ACC112 (cell line): ENCODE results near the gene PIK3R4.

Source experiments
- H2AFZ ChIP-seq: fragments of 200-600 bp; sonication (generic); one replicate; pipeline ENCODE4 v1.6.0; 2017; ENCODE audit warnings: antibody characterized with exemption, low read length; ENCODE audit not compliant: unreplicated experiment
- H3K27ac ChIP-seq: fragments of 200-600 bp; sonication (generic); 2 replicates; pipeline ENCODE4 v1.5.1; 2014; ENCODE audit warnings: low read depth, mild to moderate bottlenecking, antibody characterized with exemption, low read length, moderate library complexity
- H3K27me3 ChIP-seq: fragments of 200-600 bp; sonication (generic); 2 replicates; pipeline ENCODE4 v1.6.1; 2014; ENCODE audit warnings: mild to moderate bottlenecking, antibody characterized with exemption, low read length, moderate library complexity, mixed read lengths; ENCODE audit not compliant: insufficient read depth
- H3K36me3 ChIP-seq: fragments of 200-600 bp; sonication (generic); 2 replicates; pipeline ENCODE4 v1.6.1; 2016; ENCODE audit warnings: mild to moderate bottlenecking, antibody characterized with exemption, low read length, moderate library complexity, mixed read lengths; ENCODE audit not compliant: insufficient read depth
- H3K4me1 ChIP-seq: fragments of 200-600 bp; sonication (generic); one replicate; pipeline ENCODE4 v1.6.1; 2016; ENCODE audit warnings: low read length, mixed read lengths; ENCODE audit not compliant: insufficient read depth, unreplicated experiment, control insufficient read depth
- H3K4me3 ChIP-seq: fragments of 200-600 bp; sonication (generic); 2 replicates; pipeline ENCODE4 v1.5.1; 2014; ENCODE audit warnings: mild to moderate bottlenecking, low read depth, low read length
- H3K79me2 ChIP-seq: fragments of 200-600 bp; sonication (generic); one replicate; pipeline ENCODE4 v1.6.0; 2016; ENCODE audit warnings: low read length; ENCODE audit not compliant: control insufficient read depth, unreplicated experiment, insufficient read depth

PIK3R4 gene

GRCh38 chr3:130741946-130742610, 4.6 kb downstream of the PIK3R4 start:
- peaks cover 43% of the 10 kb centered on the region for H3K4me1 ChIP-seq

DNA sequence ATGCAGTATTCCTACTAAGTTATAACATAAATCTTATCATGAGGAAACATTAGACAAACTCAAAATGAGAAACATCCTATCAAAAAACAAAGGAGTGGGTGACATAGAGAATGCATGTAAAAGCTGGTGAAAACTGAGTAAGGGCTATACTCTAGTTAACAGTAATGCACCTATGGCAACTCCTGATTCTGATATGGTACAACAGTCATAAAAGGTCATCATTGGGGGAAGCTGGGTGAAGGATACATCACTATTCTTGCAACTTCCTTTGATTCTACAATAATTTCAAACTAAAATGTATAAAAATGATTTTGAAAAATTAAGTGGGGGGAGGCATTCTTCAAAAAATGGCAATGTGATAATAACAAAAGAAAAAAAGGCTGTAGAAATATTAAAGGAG, 6.8 kb downstream of the PIK3R4 start:
- H3K27me3 ChIP-seq: no peaks in the 10 kb centered on the region
- H3K27ac ChIP-seq: no peak overlapping the region
- peaks cover 66% of the 10 kb centered on the region for H3K79me2 ChIP-seq
- H3K4me1 ChIP-seq: peaks cover 32% of the 10 kb centered on the region
- peaks cover 30% of the 10 kb centered on the region for H3K36me3 ChIP-seq
- H2AFZ ChIP-seq: no peak overlapping the region
- H3K4me3 ChIP-seq: no peak overlapping the region

More at GRCh38 chr3:130741946-130742610, 4.6 kb downstream of the PIK3R4 start:
- no peaks in the 10 kb centered on the region for H3K27me3 ChIP-seq
- peaks cover 74% of the 10 kb centered on the region for H3K79me2 ChIP-seq
- H3K4me3 ChIP-seq: 0 out of 2 replicates have a peak overlapping the region, but pooled peaks have one; percentile 12
- H3K27ac ChIP-seq: no peak overlapping the region
- H3K36me3 ChIP-seq: peaks cover 30% of the 10 kb centered on the region
- H2AFZ ChIP-seq: no peak overlapping the region

DNA sequence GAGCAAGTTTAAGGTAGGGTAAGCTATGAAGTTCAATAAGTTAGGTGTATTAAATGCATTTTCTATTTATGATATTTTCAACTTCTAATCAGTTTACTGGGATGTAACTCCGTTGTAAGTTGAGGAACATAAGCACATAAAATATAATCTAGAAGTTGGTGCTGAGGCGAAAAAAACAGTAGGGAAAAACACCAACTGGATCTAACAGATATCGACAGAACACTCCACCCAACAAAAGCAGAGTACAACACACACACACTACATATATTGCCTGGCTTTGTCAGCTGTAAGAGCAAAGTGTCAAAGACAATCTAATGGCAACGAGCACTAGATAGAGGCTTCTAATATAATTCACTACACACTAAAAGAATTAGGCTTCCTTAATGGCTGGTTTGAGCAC, 8.4 kb downstream of the PIK3R4 start:
- no peaks in the 10 kb centered on the region for H3K27me3 ChIP-seq
- peaks cover 23% of the 10 kb centered on the region for H3K36me3 ChIP-seq
- H3K4me3 ChIP-seq: 0 out of 2 replicates have a peak overlapping the region, but pooled peaks have one; percentile 41
- H3K4me1 ChIP-seq: peaks cover 18% of the 10 kb centered on the region
- H3K79me2 ChIP-seq: peaks cover 51% of the 10 kb centered on the region
- no peak overlapping the region for H2AFZ ChIP-seq
- H3K27ac ChIP-seq: peak overlapping the region; percentile 13

DNA sequence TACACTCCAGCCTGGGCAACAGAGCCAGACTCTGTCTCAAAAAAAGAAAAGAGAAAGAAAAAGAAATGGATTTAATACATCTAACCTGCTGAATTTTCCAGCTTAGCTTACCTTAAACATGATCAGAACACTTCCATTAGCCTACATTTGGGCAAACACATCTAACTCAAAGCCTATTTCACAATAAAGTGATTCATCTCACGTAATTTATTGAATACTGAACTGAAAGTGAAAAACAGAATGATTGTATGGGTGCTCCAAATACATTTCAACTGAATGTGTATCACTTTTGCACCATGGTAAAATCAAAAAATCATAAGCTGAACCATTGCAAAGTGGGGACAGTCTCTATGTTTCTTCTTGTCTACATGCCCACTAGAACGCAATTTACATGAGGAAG, 9.0 kb downstream of the PIK3R4 start:
- H3K4me1 ChIP-seq: peaks cover 13% of the 10 kb centered on the region
- no peaks in the 10 kb centered on the region for H3K27me3 ChIP-seq
- 0 out of 2 replicates have a peak overlapping the region, but pooled peaks have one; percentile 41 for H3K4me3 ChIP-seq
- peaks cover 24% of the 10 kb centered on the region for H3K36me3 ChIP-seq
- H3K27ac ChIP-seq: peak overlapping the region; percentile 13
- peaks cover 45% of the 10 kb centered on the region for H3K79me2 ChIP-seq
- no peak overlapping the region for H2AFZ ChIP-seq

GRCh38 chr3:130733236-130733875, 13.3 kb downstream of the PIK3R4 start:
- H3K27ac ChIP-seq: no peak overlapping the region
- H3K4me3 ChIP-seq: no peak overlapping the region
- no peaks in the 10 kb centered on the region for H3K27me3 ChIP-seq
- peaks cover 4% of the 10 kb centered on the region for H3K4me1 ChIP-seq
- H3K36me3 ChIP-seq: peaks cover 15% of the 10 kb centered on the region
- peaks cover 14% of the 10 kb centered on the region for H3K79me2 ChIP-seq
- H2AFZ ChIP-seq: no peak overlapping the region

DNA sequence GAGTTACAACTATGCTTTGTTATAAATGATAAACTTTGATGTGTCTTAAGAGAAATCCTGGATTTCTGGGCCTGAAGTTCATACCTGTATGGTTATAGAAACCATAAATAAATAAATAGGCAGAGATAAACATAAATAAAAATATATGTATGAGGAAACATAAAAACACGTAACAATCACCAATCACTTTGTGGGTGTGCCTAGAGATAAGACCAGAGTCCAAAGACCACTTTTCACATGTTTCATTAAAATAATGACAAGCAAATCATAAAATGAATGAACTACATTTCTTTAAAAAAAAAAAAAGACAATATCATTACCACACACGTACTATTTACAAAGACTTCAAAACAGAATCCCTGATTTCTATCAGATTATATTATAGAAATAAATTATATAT, 14.1 kb downstream of the PIK3R4 start:
- peaks cover 15% of the 10 kb centered on the region for H3K36me3 ChIP-seq
- H3K27me3 ChIP-seq: no peaks in the 10 kb centered on the region

GRCh38 chr3:130731817-130732216, 14.8 kb downstream of the PIK3R4 start:
- Histone ChIP-seq H2AFZ (no peak overlapping the region), H3K27me3 (no peaks in the 10 kb centered on the region), H3K79me2 (peaks cover 7% of the 10 kb centered on the region), H3K27ac (no peak overlapping the region), H3K4me1 (no peaks in the 10 kb centered on the region), H3K4me3 (no peak overlapping the region), H3K36me3 (peaks cover 15% of the 10 kb centered on the region)

More for the DNA sequence above, 14.1 kb downstream of the PIK3R4 start:
- Histone ChIP-seq H3K4me1 (no peaks in the 10 kb centered on the region), H3K4me3 (no peak overlapping the region), H3K27ac (no peak overlapping the region), H2AFZ (no peak overlapping the region), H3K79me2 (peaks cover 11% of the 10 kb centered on the region)

- H3K36me3 ChIP-seq: peaks cover 15% of the 10 kb centered on the region
- peaks cover 6% of the 10 kb centered on the region for H3K4me1 ChIP-seq
- H2AFZ ChIP-seq: no peak overlapping the region
- no peak overlapping the region for H3K27ac ChIP-seq
- H3K4me3 ChIP-seq: no peak overlapping the region
- no peaks in the 10 kb centered on the region for H3K27me3 ChIP-seq
- no peaks in the 10 kb centered on the region for H3K79me2 ChIP-seq
Observed at GRCh38 chr3:130729154-130729553, 17.5 kb downstream of the PIK3R4 start.

DNA sequence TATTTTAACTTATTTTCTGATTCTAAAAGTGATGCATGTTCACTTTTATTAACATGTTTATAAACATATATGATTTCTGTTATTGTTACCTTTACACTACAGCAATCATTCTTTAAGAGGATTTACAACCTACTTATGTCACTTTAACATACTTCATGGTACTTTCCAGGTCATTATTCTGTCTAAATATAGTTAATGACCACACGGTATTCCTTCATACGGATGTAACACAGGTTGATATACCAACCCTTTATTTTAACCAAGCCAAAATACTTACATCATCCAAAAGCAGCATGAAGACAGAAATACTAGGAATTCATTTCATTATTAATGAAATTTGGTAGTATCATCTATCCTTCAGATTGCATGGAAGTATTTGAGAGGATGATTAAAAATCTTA, 18.6 kb downstream of the PIK3R4 start:
- no peak overlapping the region for H2AFZ ChIP-seq
- H3K4me1 ChIP-seq: peaks cover 6% of the 10 kb centered on the region
- no peak overlapping the region for H3K27ac ChIP-seq
- H3K79me2 ChIP-seq: no peaks in the 10 kb centered on the region
- H3K36me3 ChIP-seq: peaks cover 12% of the 10 kb centered on the region
- no peaks in the 10 kb centered on the region for H3K27me3 ChIP-seq
- H3K4me3 ChIP-seq: no peak overlapping the region

DNA sequence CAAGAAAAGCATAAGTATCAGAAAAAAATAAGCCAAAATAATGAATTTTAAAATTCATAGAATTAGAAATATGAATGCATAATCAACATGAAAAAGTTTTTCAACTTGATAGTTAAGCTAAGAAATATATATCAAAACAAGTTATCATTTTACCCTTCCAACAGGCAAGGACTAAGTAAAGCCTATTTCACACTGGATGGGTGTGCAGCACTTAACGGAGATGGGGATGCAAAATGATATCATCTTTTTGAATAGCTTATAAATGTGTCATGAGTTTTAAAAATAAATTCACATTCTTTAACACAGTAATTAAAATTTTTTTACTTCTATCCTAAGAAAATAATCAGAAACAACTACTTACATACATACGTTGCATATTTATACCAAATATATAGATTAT, 20.9 kb downstream of the PIK3R4 start:
- Histone ChIP-seq H3K4me3 (no peak overlapping the region), H2AFZ (no peak overlapping the region), H3K27me3 (no peaks in the 10 kb centered on the region), H3K36me3 (peaks cover 4% of the 10 kb centered on the region), H3K27ac (no peak overlapping the region), H3K4me1 (peaks cover 6% of the 10 kb centered on the region), H3K79me2 (no peaks in the 10 kb centered on the region)

GRCh38 chr3:130715616-130716015, 31.0 kb downstream of the PIK3R4 start:
- H3K27me3 ChIP-seq: no peaks in the 10 kb centered on the region
- no peaks in the 10 kb centered on the region for H3K4me1 ChIP-seq
- no peak overlapping the region for H2AFZ ChIP-seq
- H3K4me3 ChIP-seq: no peak overlapping the region
- no peaks in the 10 kb centered on the region for H3K79me2 ChIP-seq
- H3K27ac ChIP-seq: no peak overlapping the region
- peaks cover 17% of the 10 kb centered on the region for H3K36me3 ChIP-seq
